ENCODE results near the gene SRA1. TPM values are rescaled to one million over a fixed set of nuclear protein-coding genes. Genes with fewer than 3 reads are reported as not detected.

SRA1 gene
- 40.7 and 84.2 TPM in 2 replicates for total RNA-seq

GRCh38 chr5:140557136-140557805 lies at the start of gene SRA1:
SRA1 (minus strand) TSS chr5:140557473; CDS start chr5:140557452, 21 bp downstream.

GRCh38 chr5:140564196-140565023 lies 7.1 kb upstream of the SRA1 start, which contains the start of the genes APBB3 and SLC35A4:
APBB3 (minus strand) TSS chr5:140564598; CDS start chr5:140564245, 353 bp downstream.
SLC35A4 (plus strand) TSS chr5:140564828; CDS start chr5:140567170, 2,342 bp downstream.

GRCh38 chr5:140547508-140548299 lies 9.6 kb downstream of the SRA1 start, which contains the start of gene EIF4EBP3:
EIF4EBP3 (plus strand) TSS chr5:140547662; CDS start chr5:140547738, 76 bp downstream.

Other genes with a start within 250 kb of the SRA1 start
- gene HBEGF, start 210.9 kb downstream of the SRA1 start, total RNA-seq, result 2.9 and 18.6 TPM in 2 replicates
- gene SLC4A9, start 197.3 kb downstream of the SRA1 start, total RNA-seq, result not detected in 2 replicates
- 26.5 and 68.3 TPM in 2 replicates for gene ANKHD1, start 155.6 kb downstream of the SRA1 start, total RNA-seq
- gene EIF4EBP3, start 9.8 kb downstream of the SRA1 start, total RNA-seq, result 2.1 and 3.3 TPM in 2 replicates
- gene APBB3, start 7.1 kb upstream of the SRA1 start, total RNA-seq, result 5.4 and 6.9 TPM in 2 replicates
- 39.0 and 45.8 TPM in 2 replicates for gene SLC35A4, start 7.4 kb upstream of the SRA1 start, total RNA-seq
- gene CD14, start 75.7 kb upstream of the SRA1 start, total RNA-seq, result 0.26 and 1.8 TPM in 2 replicates
- 4.9 and 50.5 TPM in 2 replicates for gene TMCO6, start 82.0 kb upstream of the SRA1 start, total RNA-seq
- gene NDUFA2, start 90.2 kb upstream of the SRA1 start, total RNA-seq, result 58.6 and 67.5 TPM in 2 replicates
- 63.4 and 92.9 TPM in 2 replicates for gene IK, start 90.4 kb upstream of the SRA1 start, total RNA-seq
- gene WDR55, start 107.4 kb upstream of the SRA1 start, total RNA-seq, result 16.8 and 16.9 TPM in 2 replicates
- gene DND1, start 116.1 kb upstream of the SRA1 start, total RNA-seq, result 0.26 and 0.64 TPM in 2 replicates
- 41.6 and 81.6 TPM in 2 replicates for gene HARS1, start 133.9 kb upstream of the SRA1 start, total RNA-seq
- gene HARS2, start 134.0 kb upstream of the SRA1 start, total RNA-seq, result 23.9 and 25.6 TPM in 2 replicates
- 30.4 TPM in 2 replicates for gene ZMAT2, start 143.0 kb upstream of the SRA1 start, total RNA-seq
- gene PCDHA1, start 228.7 kb upstream of the SRA1 start, total RNA-seq, result not detected in 2 replicates
- gene PCDHA2, start 237.4 kb upstream of the SRA1 start, total RNA-seq, result not detected in 2 replicates
- under 0.01 TPM in 1 of 2 replicates, not detected in the other for gene PCDHA3, start 243.6 kb upstream of the SRA1 start, total RNA-seq
- gene PCDHA4, start 249.6 kb upstream of the SRA1 start, total RNA-seq, result 0.48 TPM in 1 of 2 replicates, not detected in the other

Measured in epithelial cell of alveolus of lung (primary cell).